MCF 10A (cell line): ENCODE measurements around the gene RRP8. TPM values are rescaled to one million over a fixed set of nuclear protein-coding genes. Genes with fewer than 3 reads are reported as not detected.

Experiments
- Bru-seq: library from RNA; stranded (reverse); fragments of 400-500 nt; gene quantifications from one replicate; lab custom pipeline; 2021; lab: Mats Ljungman, UMichigan
- BruChase-seq, 2 experiments: library from RNA; stranded (reverse); fragments of 400-500 nt; gene quantifications; one replicate each; lab custom pipeline; 2021; lab: Mats Ljungman, UMichigan
- BruUV-seq: library from RNA; stranded (reverse); fragments of 400-500 nt; replicated peaks from 2 replicates; lab custom pipeline; 2021; lab: Mats Ljungman, UMichigan
- CTCF ChIA-PET: fragments of 300-600 bp; sonication (Branson Sonifier 250); formaldehyde crosslinking; extraction: SDS; loops from one replicate; lab custom pipeline; 2021; ENCODE audit warnings: antibody characterized with exemption, inconsistent platforms; lab: Yijun Ruan, JAX
- POLR2A ChIA-PET: fragments of 300-600, 350-650 bp; sonication (Branson Sonifier 250); formaldehyde crosslinking; extraction: SDS; loops from one replicate; lab custom pipeline; 2020; ENCODE audit warnings: antibody characterized with exemption, inconsistent platforms; lab: Yijun Ruan, JAX
- DNase-seq: peaks from one replicate; pipeline ENCODE4 v3.0.0-alpha.2; 2018; ENCODE audit not compliant: unreplicated experiment
- H3K27ac Mint-ChIP-seq: one replicate; pipeline ENCODE4 v1.8.0; 2022; ENCODE audit warnings: mild to moderate bottlenecking, low read depth, mixed read lengths; ENCODE audit not compliant: unreplicated experiment
- H3K27me3 Mint-ChIP-seq: one replicate; pipeline ENCODE4 v1.8.0; 2022; ENCODE audit warnings: mixed read lengths; ENCODE audit not compliant: insufficient read depth, unreplicated experiment
- H3K36me3 Mint-ChIP-seq: one replicate; pipeline ENCODE4 v1.8.0; 2022; ENCODE audit warnings: mild to moderate bottlenecking, moderate library complexity, mixed read lengths; ENCODE audit not compliant: insufficient read depth, unreplicated experiment
- H3K4me1 Mint-ChIP-seq: one replicate; pipeline ENCODE4 v1.8.0; 2022; ENCODE audit warnings: mixed read lengths; ENCODE audit not compliant: insufficient read depth, unreplicated experiment
- H3K4me3 Mint-ChIP-seq: one replicate; pipeline ENCODE4 v1.8.0; 2022; ENCODE audit warnings: mild to moderate bottlenecking, moderate library complexity, mixed read lengths; ENCODE audit not compliant: unreplicated experiment
- H3K9me3 Mint-ChIP-seq: one replicate; pipeline ENCODE4 v1.8.0; 2022; ENCODE audit warnings: mixed read lengths; ENCODE audit not compliant: unreplicated experiment
- CTCF ChIP-seq: fragments of 200-600 bp; IDR thresholded peaks from one replicate; pipeline ENCODE4 v1.8.0; 2022; ENCODE audit warnings: antibody characterized with exemption, mild to moderate bottlenecking; ENCODE audit not compliant: unreplicated experiment
- intact Hi-C: fragments of 100-400 bp; cut with micrococcal nuclease; formaldehyde crosslinking; loops from 2 replicates; pipeline ENCODE4 v1.14.1; 2022
- long read RNA-seq: library from polyadenylated mRNA; stranded (forward); transcript quantifications from one replicate; pipeline ENCODE4 v2.0.0, GENCODE V29; 2022
- total RNA-seq: library from RNA; stranded (reverse); gene quantifications from 2 replicates; pipeline ENCODE4 v1.2.3, GENCODE V29; 2022

Gene RRP8
- 23.4 and 27.6 TPM in 2 replicates for total RNA-seq
- percentile 87 among the genes with signal in this experiment for Bru-seq, nascent RNA
- BruChase-seq, experiment 1, labeled RNA remaining after a 6-hour chase = percentile 91 among the genes with signal in this experiment
- percentile 93 among the genes with signal in this experiment for BruChase-seq, experiment 2, labeled RNA remaining after a 2-hour chase
- long read RNA-seq, full-length matches to known transcripts = 51 of 70 reads
- long read RNA-seq, partial matches to known transcripts = 7 of 70 reads
- long read RNA-seq, other reads (novel, unspliced or antisense) = 12 of 70 reads

DNA sequence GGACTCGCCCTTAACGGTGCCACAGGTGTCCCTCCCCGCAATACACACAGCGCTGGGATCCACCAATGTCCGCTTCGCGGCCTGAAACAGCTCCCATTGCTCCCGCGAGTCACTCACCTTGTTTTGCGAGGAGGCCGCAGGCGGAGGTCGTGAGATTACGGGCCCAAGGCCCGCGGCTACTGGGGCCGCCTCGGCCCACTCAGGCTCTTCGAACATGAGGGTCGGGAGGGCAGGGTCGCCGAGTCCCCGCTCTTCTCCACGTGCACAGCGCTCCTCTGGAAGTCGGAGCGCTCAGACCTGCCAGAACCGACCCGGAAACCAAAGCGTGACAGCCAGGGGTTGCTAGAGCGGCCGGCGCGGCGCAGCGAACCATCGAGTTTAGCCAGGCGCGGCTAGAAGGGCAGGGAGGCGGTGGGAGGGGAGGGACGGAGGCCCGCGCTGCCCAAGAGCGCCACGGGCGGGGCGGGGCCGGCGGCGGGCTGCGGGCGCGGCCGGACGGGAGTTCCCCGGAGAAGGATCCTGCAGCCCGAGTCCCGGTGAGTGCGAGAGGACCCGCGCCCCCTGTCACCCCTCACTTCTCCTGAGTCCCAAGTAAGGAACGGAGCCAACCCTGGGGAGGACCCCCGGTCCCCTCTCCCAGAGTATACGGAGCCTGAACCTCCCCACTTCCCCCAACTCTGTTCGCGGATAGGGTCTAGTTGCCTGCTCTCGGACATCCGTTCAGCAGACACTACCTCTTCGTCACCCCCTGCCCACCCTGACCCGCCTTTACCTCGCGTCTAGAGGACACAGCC is at the start of gene RRP8, which contains the start of gene ILK:
RRP8 (minus strand) TSS at position 330 of the 794 bp plus-strand sequence; CDS start at position 216, 114 bp downstream.
ILK (plus strand) TSS at position 488 of the 794 bp plus-strand sequence. CDS start 498 bp downstream, outside the sequence.
- no peaks in the 10 kb centered on the region for H3K27me3 Mint-ChIP-seq
- POLR2A ChIA-PET = interaction anchor here (0.7 to 4.6 kb wide), 19 partner anchors 9 to 992 kb away, joined by 3 to 56 read pairs (median 5); partner anchors contain the start of genes ARFIP2, CAVIN3, MRPL17 and SMPD1
- H3K9me3 Mint-ChIP-seq = no peaks in the 10 kb centered on the region
- peaks cover 22% of the 10 kb centered on the region for H3K4me1 Mint-ChIP-seq
- DNase-seq = peak; percentile 90
- no peak within 1 kb of the TSS for H3K27ac Mint-ChIP-seq
- no TSS peak for BruUV-seq
- no peak for TF ChIP-seq CTCF
- CTCF ChIA-PET = interaction anchor here (0.7 to 4.8 kb wide), 12 partner anchors 9 to 972 kb away, joined by 3 to 34 read pairs (median 5); partner anchors contain the start of genes MRPL17, TAF10 and TPP1
- no peak within 1 kb of the TSS for H3K4me3 Mint-ChIP-seq
- peaks cover 27% of the 10 kb centered on the region for H3K36me3 Mint-ChIP-seq
- intact Hi-C loops = loop anchor here (1.0 to 10.0 kb wide), 5 partner anchors 73 to 226 kb away; partner anchors contain the start of genes MRPL17 and TRIM3

DNA sequence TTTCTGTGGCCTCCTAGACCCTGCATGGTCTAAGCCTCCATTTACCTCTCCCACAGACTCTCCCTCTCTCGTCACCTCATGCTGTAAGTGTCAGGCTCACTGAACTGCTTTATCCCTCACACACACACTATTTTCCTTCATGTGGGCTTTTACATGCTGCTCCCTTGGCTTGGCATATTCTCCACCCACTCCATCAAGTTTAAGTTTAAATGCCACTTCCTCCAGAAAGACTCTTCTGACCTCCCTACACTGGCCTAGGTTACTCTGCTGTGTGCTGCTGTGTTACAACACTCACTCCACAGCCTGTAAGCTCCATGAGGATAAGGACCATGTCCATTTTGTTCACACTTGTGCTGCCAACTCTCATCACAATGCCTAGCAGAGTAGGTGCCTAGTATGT is 49.7 kb upstream of the RRP8 start:
- DNase-seq = no peak
- no peaks in the 10 kb centered on the region for H3K9me3 Mint-ChIP-seq
- H3K27me3 Mint-ChIP-seq = peaks cover 19% of the 10 kb centered on the region
- POLR2A ChIA-PET = no interaction called here
- H3K4me3 Mint-ChIP-seq = no peak overlapping the region
- TF ChIP-seq CTCF = no peak
- CTCF ChIA-PET = interaction anchor here (0.8 kb wide), 1 partner anchor 818 kb away, joined by 3 read pairs; no protein-coding TSS in a partner anchor
- H3K36me3 Mint-ChIP-seq = no peaks in the 10 kb centered on the region
- no peaks in the 10 kb centered on the region for H3K4me1 Mint-ChIP-seq
- H3K27ac Mint-ChIP-seq = no peak overlapping the region
- intact Hi-C loops = no loop called here
- BruUV-seq = no TSS peak

GRCh38 chr11:6652182-6652581 is 48.8 kb upstream of the RRP8 start:
- H3K4me1 Mint-ChIP-seq = no peaks in the 10 kb centered on the region
- ChIA-PET CTCF (interaction anchor here (0.6 to 1.3 kb wide), 3 partner anchors 31 to 136 kb away, joined by 3 read pairs; partner anchors contain the start of gene MRPL17), POLR2A (no interaction called here)
- intact Hi-C loops = no loop called here
- peaks cover 18% of the 10 kb centered on the region for H3K27me3 Mint-ChIP-seq
- no peak for DNase-seq
- no peak for TF ChIP-seq CTCF
- H3K9me3 Mint-ChIP-seq = no peaks in the 10 kb centered on the region
- H3K36me3 Mint-ChIP-seq = no peaks in the 10 kb centered on the region
- BruUV-seq = no TSS peak
- H3K27ac Mint-ChIP-seq = no peak overlapping the region
- no peak overlapping the region for H3K4me3 Mint-ChIP-seq

DNA sequence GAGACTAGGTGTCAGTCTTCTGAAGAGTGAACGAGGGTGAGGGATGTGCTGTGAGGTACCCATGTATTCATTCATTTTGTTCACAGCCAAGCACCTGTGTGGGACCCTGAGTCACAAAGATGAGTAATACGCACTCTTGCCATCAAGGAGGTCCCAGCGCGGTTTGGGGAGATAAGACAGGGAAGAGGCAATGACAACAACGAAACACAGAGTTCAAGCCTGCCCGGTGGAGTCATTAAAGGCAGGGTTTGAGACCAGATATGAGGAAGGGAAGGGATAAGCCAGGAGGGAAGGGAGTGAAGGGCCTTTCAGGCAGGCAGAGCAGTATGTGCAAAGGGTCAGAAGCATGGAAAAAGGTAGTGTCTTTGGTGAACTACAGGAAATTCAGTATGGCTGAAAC is 47.6 kb upstream of the RRP8 start:
- no peak for DNase-seq
- no peaks in the 10 kb centered on the region for H3K9me3 Mint-ChIP-seq
- POLR2A ChIA-PET = no interaction called here
- H3K27me3 Mint-ChIP-seq = peaks cover 6% of the 10 kb centered on the region
- no peak for TF ChIP-seq CTCF
- no peaks in the 10 kb centered on the region for H3K4me1 Mint-ChIP-seq
- CTCF ChIA-PET = no interaction called here
- no peak overlapping the region for H3K27ac Mint-ChIP-seq
- H3K36me3 Mint-ChIP-seq = no peaks in the 10 kb centered on the region
- no TSS peak for BruUV-seq
- intact Hi-C loops = no loop called here
- no peak overlapping the region for H3K4me3 Mint-ChIP-seq
